ENCODE data around the gene OASL. TPM values are rescaled to one million over a fixed set of nuclear protein-coding genes. Genes with fewer than 3 reads are reported as not detected.
"Not testable (repeated sequence)": the region's sequence is repeated elsewhere in the genome, so short reads cannot be mapped to it uniquely, and the experiment has no call there.

The OASL gene
- total and polyA plus RNA-seq, 4 donors = 0.60 to 11.1 (median 9.2) TPM

- Histone ChIP-seq H3K27ac (ENCODE audit: low read depth in 1 of 2, low read length in 1 of 2) (no peak overlapping the region), H3K9ac (ENCODE audit: insufficient read depth in 1 of 2, low read length in 2 of 2) (no peak overlapping the region), H3K4me3 (no peak overlapping the region), H3K9me3 (ENCODE audit: control insufficient read depth in 4 of 4, insufficient read depth in 3 of 4, low read length in 3 of 4) (peaks cover 0 to 5% (median 3%) of the 10 kb centered on the region in 4 donors), H3K36me3 (ENCODE audit: control insufficient read depth in 4 of 4, insufficient read depth in 4 of 4, low read length in 4 of 4) (no peaks in the 10 kb centered on the region), H3K4me1 (ENCODE audit: control insufficient read depth in 5 of 5, insufficient read depth in 5 of 5, low read length in 5 of 5) (no peaks in the 10 kb centered on the region), H3K27me3 (ENCODE audit: control insufficient read depth in 3 of 3, insufficient read depth in 3 of 3, low read length in 2 of 3) (no peaks in the 10 kb centered on the region)
- DNase-seq (no peak), ATAC-seq (ENCODE audit: insufficient read depth, low FRiP score) (no peak)
- no peak for TF ChIP-seq CTCF (IDR thresholded peaks at IDR 0.05; ENCODE audit: control extremely low read depth, extremely low read depth)
- WGBS, 2 donors = 91 to 92% methylated on average over 3 of the region's 3 CpGs
These were observed 33.1 kb upstream of the OASL start for GRCh38 chr12:121072147-121072546.

- H3K27me3 ChIP-seq (ENCODE audit: control insufficient read depth in 3 of 3, insufficient read depth in 3 of 3, low read length in 2 of 3) = no peaks in the 10 kb centered on the region
- H3K4me3 ChIP-seq = no peak overlapping the region
- H3K27ac ChIP-seq (ENCODE audit: low read depth in 1 of 2, low read length in 1 of 2) = no peak overlapping the region
- 86 to 91% methylated on average over 6 of the region's 6 CpGs for WGBS, 2 donors
- DNase-seq (no peak), ATAC-seq (ENCODE audit: insufficient read depth, low FRiP score) (no peak)
- peaks cover 0 to 5% (median 3%) of the 10 kb centered on the region in 4 donors for H3K9me3 ChIP-seq (ENCODE audit: control insufficient read depth in 4 of 4, insufficient read depth in 3 of 4, low read length in 3 of 4)
- H3K36me3 ChIP-seq (ENCODE audit: control insufficient read depth in 4 of 4, insufficient read depth in 4 of 4, low read length in 4 of 4) = no peaks in the 10 kb centered on the region
- H3K4me1 ChIP-seq (ENCODE audit: control insufficient read depth in 5 of 5, insufficient read depth in 5 of 5, low read length in 5 of 5) = no peaks in the 10 kb centered on the region
- H3K9ac ChIP-seq (ENCODE audit: insufficient read depth in 1 of 2, low read length in 2 of 2) = no peak overlapping the region
- no peak for TF ChIP-seq CTCF (IDR thresholded peaks at IDR 0.05; ENCODE audit: control extremely low read depth, extremely low read depth)
These were observed 30.2 kb upstream of the OASL start for GRCh38 chr12:121069206-121069605.

GRCh38 chr12:121065345-121065744 lies 26.3 kb upstream of the OASL start:
- Histone ChIP-seq H3K27ac (ENCODE audit: low read depth in 1 of 2, low read length in 1 of 2) (no peak overlapping the region), H3K9ac (ENCODE audit: insufficient read depth in 1 of 2, low read length in 2 of 2) (no peak overlapping the region), H3K4me3 (no peak overlapping the region), H3K27me3 (ENCODE audit: control insufficient read depth in 3 of 3, insufficient read depth in 3 of 3, low read length in 2 of 3) (no peaks in the 10 kb centered on the region), H3K36me3 (ENCODE audit: control insufficient read depth in 4 of 4, insufficient read depth in 4 of 4, low read length in 4 of 4) (no peaks in the 10 kb centered on the region), H3K4me1 (ENCODE audit: control insufficient read depth in 5 of 5, insufficient read depth in 5 of 5, low read length in 5 of 5) (no peaks in the 10 kb centered on the region), H3K9me3 (ENCODE audit: control insufficient read depth in 4 of 4, insufficient read depth in 3 of 4, low read length in 3 of 4) (no peaks in the 10 kb centered on the region)
- no peak for TF ChIP-seq CTCF (IDR thresholded peaks at IDR 0.05; ENCODE audit: control extremely low read depth, extremely low read depth)
- DNase-seq = no peak
- ATAC-seq (ENCODE audit: insufficient read depth, low FRiP score) = no peak
- 53 to 57% methylated on average over 2 of the region's 2 CpGs for WGBS, 2 donors

GRCh38 chr12:121064586-121064985 lies 25.5 kb upstream of the OASL start:
- not testable (repeated sequence) for H3K9ac ChIP-seq (ENCODE audit: insufficient read depth in 1 of 2, low read length in 2 of 2); H3K36me3 ChIP-seq (ENCODE audit: control insufficient read depth in 4 of 4, insufficient read depth in 4 of 4, low read length in 4 of 4); H3K4me3 ChIP-seq; H3K27ac ChIP-seq (ENCODE audit: low read depth in 1 of 2, low read length in 1 of 2); H3K9me3 ChIP-seq (ENCODE audit: control insufficient read depth in 4 of 4, insufficient read depth in 3 of 4, low read length in 3 of 4); ATAC-seq (ENCODE audit: insufficient read depth, low FRiP score); DNase-seq; H3K27me3 ChIP-seq (ENCODE audit: control insufficient read depth in 3 of 3, insufficient read depth in 3 of 3, low read length in 2 of 3); H3K4me1 ChIP-seq (ENCODE audit: control insufficient read depth in 5 of 5, insufficient read depth in 5 of 5, low read length in 5 of 5)
- WGBS, 2 donors = 92 to 95% methylated on average over 12 of the region's 12 CpGs
